Gastroesophageal sphincter (tissue), 4 donors: ENCODE results near the gene TBC1D7. TPM values are rescaled to one million over a fixed set of nuclear protein-coding genes. Genes with fewer than 3 reads are reported as not detected.

Experiments
- ATAC-seq: fragments of 150-250 bp; one replicate; pipeline ENCODE4 v1.9.1; 2016; ENCODE audit warnings: mild to moderate bottlenecking, moderate library complexity
- H3K27ac ChIP-seq, 4 donors: fragments of 200-600 bp; sonication (generic) in 3 of 4; 1 replicate in 3 of 4; 2 replicates in 1 of 4; pipeline ENCODE4 v1.5.1; 2016 to 2019
- H3K27me3 ChIP-seq: fragments of 200-600 bp; sonication (generic); one replicate; pipeline ENCODE4 v1.5.1; 2019
- H3K36me3 ChIP-seq, 2 donors: fragments of 200-600 bp; sonication (generic); one replicate each; pipeline ENCODE4 v1.5.1; 2019; ENCODE audit warnings: control low read depth in 1 of 2
- H3K4me1 ChIP-seq, 3 donors: fragments of 200-600 bp; sonication (generic); 1 replicate in 2 of 3; 2 replicates in 1 of 3; pipeline ENCODE4 v1.5.1; 2016 to 2019; ENCODE audit warnings: control low read depth in 2 of 3
- H3K4me3 ChIP-seq, 2 donors: fragments of 200-600 bp; sonication (generic); one replicate each; pipeline ENCODE4 v1.5.1; 2019; ENCODE audit warnings: mild to moderate bottlenecking in 1 of 2, moderate library complexity in 1 of 2
- H3K9me3 ChIP-seq, 3 donors: fragments of 200-600 bp; sonication (generic); one replicate each; pipeline ENCODE4 v1.5.1; 2017 to 2019; ENCODE audit warnings: control low read depth in 2 of 3
- CTCF ChIP-seq, 4 experiments: fragments of 200-600 bp in 2 of 4; fragments of 450-650 bp in 2 of 4; sonication (generic) in 1 of 4; IDR thresholded peaks; one replicate each; pipeline ENCODE4 v1.5.1; 2017 to 2019; ENCODE audit warnings: antibody characterized with exemption in 4 of 4, mild to moderate bottlenecking in 2 of 4, moderate library complexity in 2 of 4
- EP300 ChIP-seq: sonication (generic); formaldehyde crosslinking; IDR thresholded peaks from one replicate; pipeline ENCODE4 v1.6.1; 2017; ENCODE audit warnings: antibody characterized with exemption, mild to moderate bottlenecking
- POLR2A ChIP-seq, 2 donors: fragments of 450-650 bp; IDR thresholded peaks; one replicate each; pipeline ENCODE4 v1.6.1; 2017; ENCODE audit warnings: antibody characterized with exemption in 2 of 2, mild to moderate bottlenecking in 2 of 2, moderate library complexity in 1 of 2
- POLR2AphosphoS5 ChIP-seq: sonication (generic); formaldehyde crosslinking; IDR thresholded peaks from one replicate; pipeline ENCODE4 v1.6.1; 2017; ENCODE audit warnings: antibody characterized with exemption
- WGBS, 2 donors: methylation state at CpG; one replicate each; pipeline ENCODE4 v1.1.5; 2018; ENCODE audit warnings: low coverage in 1 of 2; 5-methylcytosine and 5-hydroxymethylcytosine counted together
- total RNA-seq, 4 donors: library from RNA; depleted of rRNA; stranded (reverse); fragments of >200 nt; gene quantifications; one replicate each; pipeline ENCODE4 v1.1.0, GENCODE V29; 2016

TBC1D7 gene
- total RNA-seq, 4 donors from 2014 or later, result 5.1 to 14.5 (median 7.3) TPM

GRCh38 chr6:13282393-13283069, 45.8 kb downstream of the TBC1D7 start:
- H3K36me3 ChIP-seq, result peaks cover 0 to 36% of the 10 kb centered on the region in 2 donors
- ATAC-seq, result no peak
- no peak overlapping the region for H3K27ac ChIP-seq
- no peaks in the 10 kb centered on the region for H3K27me3 ChIP-seq
- TF ChIP-seq CTCF (IDR thresholded peaks at IDR 0.05), result no peak
- TF ChIP-seq POLR2A (IDR thresholded peaks at IDR 0.05), result no peak
- TF ChIP-seq EP300, result no peak
- TF ChIP-seq POLR2AphosphoS5, result no peak
- H3K4me1 ChIP-seq, result no peaks in the 10 kb centered on the region
- WGBS, 2 donors, result 79 to 84% methylated on average over 8 of the region's 8 CpGs
- no peak overlapping the region for H3K4me3 ChIP-seq
- H3K9me3 ChIP-seq, result peaks cover 0 to 14% (median 0%) of the 10 kb centered on the region in 3 donors

- 88 to 93% methylated on average over 3 to 7 of the region's 9 CpGs for WGBS, 2 donors
- ATAC-seq, result no peak
- peaks cover 0 to 5% (median 0%) of the 10 kb centered on the region in 3 donors for H3K9me3 ChIP-seq
- no peaks in the 10 kb centered on the region for H3K27me3 ChIP-seq
- no peak overlapping the region for H3K27ac ChIP-seq
- no peak overlapping the region for H3K4me3 ChIP-seq
- H3K36me3 ChIP-seq, result peaks cover 0 to 28% of the 10 kb centered on the region in 2 donors
- no peaks in the 10 kb centered on the region for H3K4me1 ChIP-seq
- TF ChIP-seq CTCF (IDR thresholded peaks at IDR 0.05), result no peak
- TF ChIP-seq EP300, result no peak
- TF ChIP-seq POLR2A (IDR thresholded peaks at IDR 0.05), result no peak
- no peak for TF ChIP-seq POLR2AphosphoS5
Observed at GRCh38 chr6:13281686-13282085, 46.7 kb downstream of the TBC1D7 start.

- Histone ChIP-seq H3K27me3 (no peaks in the 10 kb centered on the region), H3K27ac (no peak overlapping the region), H3K36me3 (peaks cover 0 to 25% of the 10 kb centered on the region in 2 donors), H3K9me3 (no peaks in the 10 kb centered on the region), H3K4me1 (no peaks in the 10 kb centered on the region), H3K4me3 (no peak overlapping the region)
- no peak for TF ChIP-seq CTCF (IDR thresholded peaks at IDR 0.05)
- ATAC-seq, result no peak
- WGBS, 2 donors, result 0 to 25% methylated on average over 1 of the region's 4 CpGs
Observed at GRCh38 chr6:13280254-13280653, 48.1 kb downstream of the TBC1D7 start.

- Histone ChIP-seq H3K36me3 (peaks cover 0 to 16% of the 10 kb centered on the region in 2 donors), H3K4me3 (no peak overlapping the region), H3K9me3 (no peaks in the 10 kb centered on the region), H3K27me3 (no peaks in the 10 kb centered on the region), H3K4me1 (no peaks in the 10 kb centered on the region), H3K27ac (no peak overlapping the region)
- no peak for ATAC-seq
- WGBS, 2 donors, result 48 to 63% methylated on average over 3 to 4 of the region's 4 CpGs
- no peak for TF ChIP-seq POLR2A (IDR thresholded peaks at IDR 0.05)
- TF ChIP-seq POLR2AphosphoS5, result no peak
- no peak for TF ChIP-seq CTCF (IDR thresholded peaks at IDR 0.05)
- TF ChIP-seq EP300, result no peak
Observed at GRCh38 chr6:13278991-13279390, 49.3 kb downstream of the TBC1D7 start.

GRCh38 chr6:13278164-13278563, 50.2 kb downstream of the TBC1D7 start:
- Histone ChIP-seq H3K27ac (no peak overlapping the region), H3K27me3 (no peaks in the 10 kb centered on the region), H3K4me3 (no peak overlapping the region), H3K36me3 (peaks cover 0 to 10% of the 10 kb centered on the region in 2 donors), H3K4me1 (no peaks in the 10 kb centered on the region), H3K9me3 (no peaks in the 10 kb centered on the region)
- WGBS, 2 donors, result 50 to 80% methylated on average over 1 to 2 of the region's 3 CpGs
- ATAC-seq, result no peak
- TF ChIP-seq EP300, result no peak
